ENCODE results near the gene PAM. TPM values are rescaled to one million over a fixed set of nuclear protein-coding genes. Genes with fewer than 3 reads are reported as not detected.
"Not testable (repeated sequence)": the region's sequence is repeated elsewhere in the genome, so short reads cannot be mapped to it uniquely, and the experiment has no call there.

The PAM gene
- total and polyA plus RNA-seq, 2 donors (not counting 3 experiments of a cell fraction or from before 2014, with no cell fraction given), result 118 to 176 TPM

- intact Hi-C loops (cut with micrococcal nuclease), result no loop called here
- H3K9me1 ChIP-seq (replicated peaks; ENCODE audit: control insufficient read depth, extremely low read depth, insufficient read depth, low read length), result no peaks in the 10 kb centered on the region
Observed at GRCh38 chr5:103037673-103038455, 282.8 kb downstream of the PAM start.

DNA sequence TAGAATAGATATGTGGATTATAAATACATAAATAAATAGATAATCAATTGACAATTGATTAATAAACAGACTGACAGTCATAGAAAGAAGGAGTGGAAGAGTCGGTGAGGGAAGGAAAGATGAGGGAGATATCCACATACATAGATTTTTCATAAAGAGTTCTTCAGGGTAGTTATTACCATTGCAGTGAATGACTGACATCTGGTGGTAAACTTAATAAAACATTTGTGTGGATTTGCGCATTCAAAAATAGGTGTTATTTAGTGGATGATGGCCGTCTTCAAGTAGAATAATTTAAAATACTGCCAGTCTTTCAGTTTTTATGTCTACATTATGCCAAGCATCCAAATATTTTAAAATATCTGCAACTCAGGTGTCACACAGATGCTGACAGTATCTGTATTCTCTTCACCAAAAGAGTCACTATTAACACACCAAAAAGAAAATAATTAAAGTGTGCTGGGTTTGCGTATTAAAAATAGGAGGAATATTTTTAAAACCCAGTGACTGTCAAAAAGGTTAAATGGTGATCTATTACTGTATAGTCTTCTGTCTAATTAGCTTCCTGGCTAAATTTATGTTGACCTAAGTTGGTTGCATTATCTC lies 286.1 kb downstream of the PAM start:
- Histone ChIP-seq H3K9me1 (replicated peaks; ENCODE audit: control insufficient read depth, extremely low read depth, insufficient read depth, low read length) (no peaks in the 10 kb centered on the region), H3K79me2 (ENCODE audit: control insufficient read depth, insufficient read depth, low read length) (no peaks in the 10 kb centered on the region), H3K9ac (replicated peaks; ENCODE audit: extremely low read depth, insufficient read depth, low read length) (no peak overlapping the region), H3K4me1 (ENCODE audit: control insufficient read depth, extremely low read depth, insufficient read depth, low read length) (no peaks in the 10 kb centered on the region), H3K36me3 (ENCODE audit: control insufficient read depth in 2 of 2, extremely low read depth in 1 of 2, insufficient read depth in 2 of 2, low read length in 2 of 2) (no peaks in the 10 kb centered on the region), H3K9me3 (replicated peaks; ENCODE audit: control insufficient read depth, insufficient read depth, low read length) (no peaks in the 10 kb centered on the region), H4K20me1 (replicated peaks; ENCODE audit: control insufficient read depth, extremely low read depth, insufficient read depth, low read length) (no peaks in the 10 kb centered on the region), H3K27ac (ENCODE audit: insufficient read depth, low read depth, low read length) (no peak overlapping the region), H3K4me3 (replicated peaks in 1 of 3; ENCODE audit: insufficient read depth in 1 of 3, low read depth in 1 of 3, low read length in 3 of 3) (no peak overlapping the region), H3K4me2 (ENCODE audit: insufficient read depth, low read length) (no peak overlapping the region), H3K27me3 (ENCODE audit: control insufficient read depth in 2 of 2, insufficient read depth in 2 of 2, low read length in 2 of 2) (no peaks in the 10 kb centered on the region), H2AFZ (ENCODE audit: low read depth, low read length) (no peak overlapping the region)
- DNase-seq (ENCODE audit: low read depth, low spot score) (peak; percentile 71), FAIRE-seq (no peak)
- dilution Hi-C loops (cut with MboI; ENCODE audit: extremely low pct_ligation_motif_present, low sequenced_read_pairs) (no loop called here), intact Hi-C loops (cut with micrococcal nuclease) (loop anchor here (1.0 to 5.0 kb wide), 7 partner anchors 98 to 505 kb away; no protein-coding TSS in a partner anchor)
- ChIA-PET POLR2A (no interaction called here), CTCF (interaction anchor here (0.8 to 2.7 kb wide), 6 partner anchors 359 to 505 kb away, joined by 3 to 69 read pairs (median 4); no protein-coding TSS in a partner anchor)
- TF ChIP-seq, protein P1, sequence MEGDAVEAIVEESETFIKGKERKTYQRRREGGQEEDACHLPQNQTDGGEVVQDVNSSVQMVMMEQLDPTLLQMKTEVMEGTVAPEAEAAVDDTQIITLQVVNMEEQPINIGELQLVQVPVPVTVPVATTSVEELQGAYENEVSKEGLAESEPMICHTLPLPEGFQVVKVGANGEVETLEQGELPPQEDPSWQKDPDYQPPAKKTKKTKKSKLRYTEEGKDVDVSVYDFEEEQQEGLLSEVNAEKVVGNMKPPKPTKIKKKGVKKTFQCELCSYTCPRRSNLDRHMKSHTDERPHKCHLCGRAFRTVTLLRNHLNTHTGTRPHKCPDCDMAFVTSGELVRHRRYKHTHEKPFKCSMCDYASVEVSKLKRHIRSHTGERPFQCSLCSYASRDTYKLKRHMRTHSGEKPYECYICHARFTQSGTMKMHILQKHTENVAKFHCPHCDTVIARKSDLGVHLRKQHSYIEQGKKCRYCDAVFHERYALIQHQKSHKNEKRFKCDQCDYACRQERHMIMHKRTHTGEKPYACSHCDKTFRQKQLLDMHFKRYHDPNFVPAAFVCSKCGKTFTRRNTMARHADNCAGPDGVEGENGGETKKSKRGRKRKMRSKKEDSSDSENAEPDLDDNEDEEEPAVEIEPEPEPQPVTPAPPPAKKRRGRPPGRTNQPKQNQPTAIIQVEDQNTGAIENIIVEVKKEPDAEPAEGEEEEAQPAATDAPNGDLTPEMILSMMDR (IDR thresholded peaks at IDR 0.05; ENCODE audit: extremely low read depth in 1 of 2, insufficient read depth in 1 of 2, low read depth in 1 of 2, low read length in 2 of 2), result peak; percentile 8 to 30
- no peak for TF ChIP-seq POLR2A (IDR thresholded peaks at IDR 0.05; ENCODE audit: low read depth, low read length)
- BruUV-seq (replicated peaks), result no TSS peak

More at GRCh38 chr5:103037673-103038455, 282.8 kb downstream of the PAM start:
- POLR2A ChIA-PET, result no interaction called here
- H3K9me3 ChIP-seq (replicated peaks; ENCODE audit: control insufficient read depth, insufficient read depth, low read length), result no peaks in the 10 kb centered on the region
- FAIRE-seq (no peak), DNase-seq (ENCODE audit: low read depth, low spot score) (no peak)
- no peaks in the 10 kb centered on the region for H4K20me1 ChIP-seq (replicated peaks; ENCODE audit: control insufficient read depth, extremely low read depth, insufficient read depth, low read length)
- H3K27me3 ChIP-seq (ENCODE audit: control insufficient read depth in 2 of 2, insufficient read depth in 2 of 2, low read length in 2 of 2), result no peaks in the 10 kb centered on the region
- H3K27ac ChIP-seq (ENCODE audit: insufficient read depth, low read depth, low read length), result no peak overlapping the region
- no peak overlapping the region for H3K9ac ChIP-seq (replicated peaks; ENCODE audit: extremely low read depth, insufficient read depth, low read length)
- TF ChIP-seq POLR2A (IDR thresholded peaks at IDR 0.05; ENCODE audit: low read depth, low read length), result no peak
- TF ChIP-seq GATA2 (IDR thresholded peaks at IDR 0.05; ENCODE audit: insufficient read depth, insufficient read length, low read depth, low read length), result peak; percentile 40
- no peaks in the 10 kb centered on the region for H3K4me1 ChIP-seq (ENCODE audit: control insufficient read depth, extremely low read depth, insufficient read depth, low read length)
- CTCF ChIA-PET, result no interaction called here
- BruUV-seq (replicated peaks), result no TSS peak
- no peaks in the 10 kb centered on the region for H3K79me2 ChIP-seq (ENCODE audit: control insufficient read depth, insufficient read depth, low read length)
- H3K4me3 ChIP-seq (replicated peaks in 1 of 3; ENCODE audit: insufficient read depth in 1 of 3, low read depth in 1 of 3, low read length in 3 of 3), result no peak overlapping the region
- H2AFZ ChIP-seq (ENCODE audit: low read depth, low read length), result no peak overlapping the region
- dilution Hi-C loops (cut with MboI; ENCODE audit: extremely low pct_ligation_motif_present, low sequenced_read_pairs), result no loop called here
- H3K4me2 ChIP-seq (ENCODE audit: insufficient read depth, low read length), result no peak overlapping the region
- peaks cover 0 to 2% of the 10 kb centered on the region in 2 experiments for H3K36me3 ChIP-seq (ENCODE audit: control insufficient read depth in 2 of 2, extremely low read depth in 1 of 2, insufficient read depth in 2 of 2, low read length in 2 of 2)

DNA sequence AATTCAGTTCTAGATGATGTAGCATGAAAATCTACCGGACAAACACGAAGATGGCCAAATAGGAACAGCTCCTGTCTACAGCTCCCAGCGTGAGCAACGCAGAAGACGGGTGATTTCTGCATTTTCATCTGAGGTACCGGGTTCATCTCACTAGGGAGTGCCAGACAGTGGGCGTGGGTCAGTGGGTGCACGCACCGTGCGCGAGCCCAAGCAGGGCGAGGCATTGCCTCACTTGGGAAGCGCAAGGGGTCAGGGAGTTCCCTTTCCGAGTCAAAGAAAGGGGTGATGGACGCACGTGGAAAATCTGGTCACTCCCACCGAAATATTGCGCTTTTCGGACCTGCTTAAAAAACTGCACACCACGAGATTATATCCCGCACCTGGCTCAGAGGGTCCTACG lies 291.6 kb downstream of the PAM start:
- H3K27me3 ChIP-seq (ENCODE audit: control insufficient read depth in 2 of 2, insufficient read depth in 2 of 2, low read length in 2 of 2); H3K4me3 ChIP-seq (replicated peaks in 1 of 3; ENCODE audit: insufficient read depth in 1 of 3, low read depth in 1 of 3, low read length in 3 of 3); intact Hi-C loops (cut with micrococcal nuclease); H2AFZ ChIP-seq (ENCODE audit: low read depth, low read length); DNase-seq (ENCODE audit: low read depth, low spot score); H4K20me1 ChIP-seq (replicated peaks; ENCODE audit: control insufficient read depth, extremely low read depth, insufficient read depth, low read length); H3K36me3 ChIP-seq (ENCODE audit: control insufficient read depth in 2 of 2, extremely low read depth in 1 of 2, insufficient read depth in 2 of 2, low read length in 2 of 2); H3K27ac ChIP-seq (ENCODE audit: insufficient read depth, low read depth, low read length); H3K79me2 ChIP-seq (ENCODE audit: control insufficient read depth, insufficient read depth, low read length); FAIRE-seq; H3K9ac ChIP-seq (replicated peaks; ENCODE audit: extremely low read depth, insufficient read depth, low read length); dilution Hi-C loops (cut with MboI; ENCODE audit: extremely low pct_ligation_motif_present, low sequenced_read_pairs); H3K9me3 ChIP-seq (replicated peaks; ENCODE audit: control insufficient read depth, insufficient read depth, low read length); BruUV-seq (replicated peaks); H3K4me1 ChIP-seq (ENCODE audit: control insufficient read depth, extremely low read depth, insufficient read depth, low read length); POLR2A ChIA-PET; H3K9me1 ChIP-seq (replicated peaks; ENCODE audit: control insufficient read depth, extremely low read depth, insufficient read depth, low read length); H3K4me2 ChIP-seq (ENCODE audit: insufficient read depth, low read length): not testable (repeated sequence)
- CTCF ChIA-PET, result interaction anchor here (0.6 to 1.4 kb wide), 2 partner anchors 93 to 366 kb away, joined by 3 read pairs; no protein-coding TSS in a partner anchor
